NOMO-1 treated with DMSO at 0.1 percent for 48 hours (cell line): ENCODE data around the gene FOXD4L3.
"Not testable (repeated sequence)": the region's sequence is repeated elsewhere in the genome, so short reads cannot be mapped to it uniquely, and the experiment has no call there.

ENCODE experiments used
- DNase-seq: peaks from one replicate; lab custom pipeline; 2025; ENCODE audit not compliant: unreplicated experiment; lab: John Stamatoyannopoulos, UW

FOXD4L3 gene

GRCh38 chr9:68343992-68344391 lies 41.3 kb downstream of the FOXD4L3 start:
- not testable (repeated sequence) for DNase-seq

GRCh38 chr9:68351689-68352088 lies 49.0 kb downstream of the FOXD4L3 start:
- DNase-seq, result not testable (repeated sequence)
